Measurements from ENCODE around the gene RHOC. TPM values are rescaled to one million over a fixed set of nuclear protein-coding genes. Genes with fewer than 3 reads are reported as not detected.

The RHOC gene
- total RNA-seq, 1 experiment from 2014 or later, result 582 TPM

GRCh38 chr1:112717263-112717873 is 10.4 kb upstream of the RHOC start:
- no peak for DNase-seq (ENCODE audit: low read depth)

- DNase-seq (ENCODE audit: low read depth), result peak; percentile 83
These were observed 9.3 kb upstream of the RHOC start for GRCh38 chr1:112716133-112716720.

- DNase-seq (ENCODE audit: low read depth), result peak; percentile 87
These were observed 8.5 kb upstream of the RHOC start, which contains the start of gene PPM1J for GRCh38 chr1:112715264-112716053. TSS of gene PPM1J (minus strand) at chr1:112715332. CDS start at chr1:112715301, 31 bp downstream.

GRCh38 chr1:112714313-112715263 is 7.7 kb upstream of the RHOC start:
- no peak for DNase-seq (ENCODE audit: low read depth)

- no peak for DNase-seq (ENCODE audit: low read depth)
These were observed 6.8 kb upstream of the RHOC start for GRCh38 chr1:112713466-112714312.

GRCh38 chr1:112712701-112713128 is 5.8 kb upstream of the RHOC start:
- DNase-seq (ENCODE audit: low read depth), result no peak

GRCh38 chr1:112712191-112712590 is 5.3 kb upstream of the RHOC start:
- DNase-seq (ENCODE audit: low read depth), result no peak

- DNase-seq (ENCODE audit: low read depth), result no peak
These were observed 4.7 kb upstream of the RHOC start for GRCh38 chr1:112711670-112712069.

- DNase-seq (ENCODE audit: low read depth), result no peak
These were observed 4.1 kb upstream of the RHOC start for GRCh38 chr1:112711041-112711440.

- no peak for DNase-seq (ENCODE audit: low read depth)
These were observed 3.7 kb upstream of the RHOC start for GRCh38 chr1:112710586-112710985.

GRCh38 chr1:112710159-112710558 is 3.2 kb upstream of the RHOC start:
- DNase-seq (ENCODE audit: low read depth), result no peak

- no peak for DNase-seq (ENCODE audit: low read depth)
These were observed 1.6 kb upstream of the RHOC start for GRCh38 chr1:112708489-112708888.

GRCh38 chr1:112708002-112708448 is 1.1 kb upstream of the RHOC start:
- no peak for DNase-seq (ENCODE audit: low read depth)

GRCh38 chr1:112707221-112708001 is 484 bp upstream of the RHOC start:
- peak; percentile 88 for DNase-seq (ENCODE audit: low read depth)

GRCh38 chr1:112704934-112705627 is 1.8 kb downstream of the RHOC start:
- peak; percentile 99 for DNase-seq (ENCODE audit: low read depth)

GRCh38 chr1:112704391-112704933 is 2.5 kb downstream of the RHOC start:
- DNase-seq (ENCODE audit: low read depth), result no peak

- DNase-seq (ENCODE audit: low read depth), result no peak
These were observed 3.2 kb downstream of the RHOC start for GRCh38 chr1:112703706-112704105.

- no peak for DNase-seq (ENCODE audit: low read depth)
These were observed 4.3 kb downstream of the RHOC start for GRCh38 chr1:112702420-112703261.
